HL-60 (cell line): Measurements from ENCODE around the gene MCL1.
A peak's percentile ranks its signal among the peaks of the same experiment; 100 is the strongest.

ENCODE experiments used
- DNase-seq, 2 experiments: peaks; one replicate each; pipeline ENCODE4 v3.0.0-alpha.2; 2010 to 2020; ENCODE audit warnings: low read depth in 1 of 2, low spot score in 1 of 2
- H3K27ac ChIP-seq: fragments of 250-450 bp; sonication (Bioruptor Pico); replicated peaks from 2 replicates; pipeline ENCODE4 v1.5.1; 2020; ENCODE audit warnings: mild to moderate bottlenecking, moderate library complexity
- H3K27me3 ChIP-seq: fragments of 250-450 bp; sonication (Bioruptor Pico); 2 replicates; pipeline ENCODE4 v1.5.1; 2021; ENCODE audit warnings: mild to moderate bottlenecking, moderate library complexity; ENCODE audit not compliant: insufficient read depth, poor library complexity, severe bottlenecking
- H3K4me3 ChIP-seq: replicated peaks from 2 replicates; pipeline ENCODE4 v1.5.1; 2011; ENCODE audit warnings: mild to moderate bottlenecking, control low read depth, low read length; ENCODE audit not compliant: insufficient read depth
- CTCF ChIP-seq: IDR thresholded peaks from one replicate; pipeline ENCODE4 v1.5.1; 2011; ENCODE audit warnings: low read length, control low read depth, inconsistent platforms; ENCODE audit not compliant: insufficient read depth
- GABPA ChIP-seq: IDR thresholded peaks from 2 replicates; pipeline ENCODE4 v1.6.1; 2012; ENCODE audit warnings: low read depth
- POLR2AphosphoS5 ChIP-seq: IDR thresholded peaks from 2 replicates; pipeline ENCODE4 v1.6.1; 2012; ENCODE audit warnings: low read depth
- SPI1 ChIP-seq: IDR thresholded peaks from 2 replicates; pipeline ENCODE4 v1.6.1; 2012; ENCODE audit warnings: low read depth, mild to moderate bottlenecking, borderline replicate concordance
- TF ChIP-seq, protein P1 (sequence below): IDR thresholded peaks from 2 replicates; pipeline ENCODE4 v1.6.1; 2012; ENCODE audit warnings: low read depth; ENCODE audit not compliant: insufficient replicate concordance

MCL1 gene

GRCh38 chr1:150579945-150580642, 684 bp upstream of the MCL1 start:
- Histone ChIP-seq H3K27ac (peak overlapping the region; percentile 99), H3K4me3 (peak overlapping the region; percentile 44), H3K27me3 (no peaks in the 10 kb centered on the region)
- TF ChIP-seq, protein P1, sequence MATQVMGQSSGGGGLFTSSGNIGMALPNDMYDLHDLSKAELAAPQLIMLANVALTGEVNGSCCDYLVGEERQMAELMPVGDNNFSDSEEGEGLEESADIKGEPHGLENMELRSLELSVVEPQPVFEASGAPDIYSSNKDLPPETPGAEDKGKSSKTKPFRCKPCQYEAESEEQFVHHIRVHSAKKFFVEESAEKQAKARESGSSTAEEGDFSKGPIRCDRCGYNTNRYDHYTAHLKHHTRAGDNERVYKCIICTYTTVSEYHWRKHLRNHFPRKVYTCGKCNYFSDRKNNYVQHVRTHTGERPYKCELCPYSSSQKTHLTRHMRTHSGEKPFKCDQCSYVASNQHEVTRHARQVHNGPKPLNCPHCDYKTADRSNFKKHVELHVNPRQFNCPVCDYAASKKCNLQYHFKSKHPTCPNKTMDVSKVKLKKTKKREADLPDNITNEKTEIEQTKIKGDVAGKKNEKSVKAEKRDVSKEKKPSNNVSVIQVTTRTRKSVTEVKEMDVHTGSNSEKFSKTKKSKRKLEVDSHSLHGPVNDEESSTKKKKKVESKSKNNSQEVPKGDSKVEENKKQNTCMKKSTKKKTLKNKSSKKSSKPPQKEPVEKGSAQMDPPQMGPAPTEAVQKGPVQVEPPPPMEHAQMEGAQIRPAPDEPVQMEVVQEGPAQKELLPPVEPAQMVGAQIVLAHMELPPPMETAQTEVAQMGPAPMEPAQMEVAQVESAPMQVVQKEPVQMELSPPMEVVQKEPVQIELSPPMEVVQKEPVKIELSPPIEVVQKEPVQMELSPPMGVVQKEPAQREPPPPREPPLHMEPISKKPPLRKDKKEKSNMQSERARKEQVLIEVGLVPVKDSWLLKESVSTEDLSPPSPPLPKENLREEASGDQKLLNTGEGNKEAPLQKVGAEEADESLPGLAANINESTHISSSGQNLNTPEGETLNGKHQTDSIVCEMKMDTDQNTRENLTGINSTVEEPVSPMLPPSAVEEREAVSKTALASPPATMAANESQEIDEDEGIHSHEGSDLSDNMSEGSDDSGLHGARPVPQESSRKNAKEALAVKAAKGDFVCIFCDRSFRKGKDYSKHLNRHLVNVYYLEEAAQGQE, result no peak
- TF ChIP-seq CTCF (no peak), SPI1 (no peak), POLR2AphosphoS5 (no peak), GABPA (no peak)
- no peak for DNase-seq

DNA sequence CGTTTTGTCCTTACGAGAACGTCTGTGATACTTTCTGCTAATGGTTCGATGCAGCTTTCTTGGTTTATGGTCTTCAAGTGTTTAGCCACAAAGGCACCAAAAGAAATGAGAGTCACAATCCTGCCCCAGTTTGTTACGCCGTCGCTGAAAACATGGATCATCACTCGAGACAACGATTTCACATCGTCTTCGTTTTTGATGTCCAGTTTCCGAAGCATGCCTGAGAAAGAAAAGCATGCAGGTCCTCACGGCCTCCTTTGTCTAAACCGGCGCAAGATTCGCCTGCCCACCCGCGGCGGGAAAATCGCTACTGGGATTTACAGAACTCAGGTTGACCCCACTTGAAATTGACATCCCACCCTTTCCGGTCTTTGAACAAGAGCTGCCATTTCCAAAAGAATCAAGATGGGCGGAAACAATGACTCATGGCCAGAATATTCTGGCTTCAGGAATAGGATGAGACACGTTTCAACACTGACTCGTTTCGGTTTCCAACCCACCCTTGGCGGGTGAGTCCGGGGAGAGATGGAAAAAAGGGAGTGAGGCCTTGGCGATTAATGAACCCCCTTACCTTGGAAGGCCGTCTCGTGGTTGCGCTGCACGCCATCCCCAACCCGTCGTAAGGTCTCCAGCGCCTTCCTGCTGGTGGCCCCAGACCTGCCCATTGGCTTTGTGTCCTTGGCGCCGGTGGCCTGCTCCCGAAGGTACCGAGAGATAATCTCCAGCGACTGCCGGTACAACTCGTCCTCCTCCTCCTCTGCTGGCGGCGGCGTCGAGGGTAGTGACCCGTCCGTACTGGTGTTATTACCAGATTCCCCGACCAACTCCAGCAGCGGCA, 919 bp downstream of the MCL1 start:
- H3K4me3 ChIP-seq, result peak overlapping the region; percentile 93
- H3K27ac ChIP-seq, result peak overlapping the region; percentile 99
- H3K27me3 ChIP-seq, result no peaks in the 10 kb centered on the region
- peak; percentile 15 to 70 for DNase-seq
- TF ChIP-seq, protein P1, result no peak
- TF ChIP-seq CTCF, result no peak
- no peak for TF ChIP-seq SPI1
- peak; percentile 65; the same call in 1 of the 2 replicates for TF ChIP-seq POLR2AphosphoS5
- no peak for TF ChIP-seq GABPA

DNA sequence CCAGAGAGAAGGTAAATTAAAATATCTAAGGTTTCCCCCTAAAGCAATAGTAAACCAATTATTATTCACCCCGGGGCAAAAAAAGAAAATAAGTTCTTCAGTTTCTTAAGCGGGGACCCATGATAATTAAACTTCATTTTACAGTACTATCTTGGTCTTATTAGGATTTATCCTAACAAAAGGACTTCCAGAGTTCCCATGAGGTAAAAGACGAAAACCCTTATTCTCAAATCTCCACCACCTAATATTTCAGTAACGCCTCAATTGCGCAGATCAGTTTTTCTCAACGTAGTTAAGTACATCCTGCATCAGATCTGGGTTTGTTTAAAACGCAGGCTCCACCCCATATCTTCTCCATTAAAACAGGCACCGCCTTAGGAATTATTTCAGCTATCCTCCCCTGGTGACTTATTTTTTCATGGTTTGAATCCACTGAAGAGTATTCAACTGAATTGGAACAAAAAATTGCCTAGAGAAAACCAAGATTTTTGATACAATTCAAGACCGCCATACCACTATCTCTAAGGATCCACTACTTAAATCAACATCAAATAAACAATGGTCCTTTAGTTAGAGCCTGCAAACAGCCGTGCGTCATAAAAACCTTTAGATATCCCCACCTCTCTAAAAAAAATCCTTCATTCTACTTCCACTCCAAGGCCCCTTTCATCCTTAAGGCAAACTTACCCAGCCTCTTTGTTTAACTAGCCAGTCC, 1.7 kb downstream of the MCL1 start:
- peak overlapping the region; percentile 99 for H3K27ac ChIP-seq
- H3K27me3 ChIP-seq, result no peaks in the 10 kb centered on the region
- peak in 1 of 2 experiments; percentile 49 for DNase-seq
- H3K4me3 ChIP-seq, result peak overlapping the region; percentile 93
- TF ChIP-seq SPI1 (no peak), GABPA (no peak), CTCF (no peak), POLR2AphosphoS5 (no peak)
- TF ChIP-seq, protein P1, result no peak
